ENCODE results near the gene FYCO1.
"Not testable (repeated sequence)": the region's sequence is repeated elsewhere in the genome, so short reads cannot be mapped to it uniquely, and the experiment has no call there.

The FYCO1 gene

GRCh38 chr3:45995236-45996192, at the start of gene FYCO1:
TSS of gene FYCO1 (minus strand) at chr3:45995824. CDS start at chr3:45984910, 10,914 bp downstream.
- Histone ChIP-seq H3K9me3 (no peaks in the 10 kb centered on the region), H3K27me3 (no peaks in the 10 kb centered on the region), H3K36me3 (no peaks in the 10 kb centered on the region), H3K27ac (peak within 1 kb of the TSS; percentile 99), H3K4me1 (peaks cover 0 to 50% (median 42%) of the 10 kb centered on the region in 4 donors), H3K4me3 (peak within 1 kb of the TSS; percentile 87 to 90)
- DNase-seq = peak; percentile 95 to 97
- intact Hi-C loops (cut with DNase I; ENCODE audit: low total_unique reads) = no loop called here
- peak in 1 of 2 experiments; percentile 9 for TF ChIP-seq CTCF (IDR thresholded peaks at IDR 0.05)

DNA sequence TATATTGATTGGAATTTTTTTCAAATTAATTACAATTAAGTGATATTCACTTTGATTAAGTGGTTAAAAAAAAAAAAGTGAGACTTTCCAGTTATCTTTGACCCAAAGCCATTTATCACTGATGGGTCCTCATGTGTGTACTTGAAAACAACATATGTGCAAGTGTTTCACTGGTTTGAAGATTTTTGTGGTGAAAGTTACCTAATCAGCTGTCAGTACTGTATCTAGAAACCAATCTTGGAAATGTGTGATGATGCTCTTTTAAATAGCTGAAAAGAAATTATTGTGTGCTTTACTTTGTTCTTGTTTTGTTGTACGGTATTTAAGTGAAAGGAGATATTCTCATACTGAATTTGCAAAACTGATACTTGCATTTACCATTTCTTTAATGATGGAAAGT, 43.3 kb upstream of the FYCO1 start:
- DNase-seq = no peak
- Histone ChIP-seq H3K4me1 (no peaks in the 10 kb centered on the region), H3K27ac (no peak overlapping the region), H3K36me3 (no peaks in the 10 kb centered on the region), H3K9me3 (no peaks in the 10 kb centered on the region), H3K27me3 (no peaks in the 10 kb centered on the region), H3K4me3 (no peak overlapping the region)
- TF ChIP-seq CTCF (IDR thresholded peaks at IDR 0.05) = no peak
- intact Hi-C loops (cut with DNase I; ENCODE audit: low total_unique reads) = no loop called here

- H3K27me3 ChIP-seq; H3K27ac ChIP-seq; H3K9me3 ChIP-seq; H3K4me3 ChIP-seq; H3K36me3 ChIP-seq; intact Hi-C loops (cut with DNase I; ENCODE audit: low total_unique reads); DNase-seq; H3K4me1 ChIP-seq: not testable (repeated sequence)
Measured at GRCh38 chr3:46038071-46038470, 42.4 kb upstream of the FYCO1 start.

- DNase-seq = no peak
- Histone ChIP-seq H3K4me3 (no peak overlapping the region), H3K27me3 (no peaks in the 10 kb centered on the region), H3K4me1 (no peaks in the 10 kb centered on the region), H3K9me3 (no peaks in the 10 kb centered on the region), H3K27ac (no peak overlapping the region), H3K36me3 (no peaks in the 10 kb centered on the region)
- intact Hi-C loops (cut with DNase I; ENCODE audit: low total_unique reads) = no loop called here
- TF ChIP-seq CTCF (IDR thresholded peaks at IDR 0.05) = no peak
Measured at GRCh38 chr3:46036191-46036590, 40.6 kb upstream of the FYCO1 start.

DNA sequence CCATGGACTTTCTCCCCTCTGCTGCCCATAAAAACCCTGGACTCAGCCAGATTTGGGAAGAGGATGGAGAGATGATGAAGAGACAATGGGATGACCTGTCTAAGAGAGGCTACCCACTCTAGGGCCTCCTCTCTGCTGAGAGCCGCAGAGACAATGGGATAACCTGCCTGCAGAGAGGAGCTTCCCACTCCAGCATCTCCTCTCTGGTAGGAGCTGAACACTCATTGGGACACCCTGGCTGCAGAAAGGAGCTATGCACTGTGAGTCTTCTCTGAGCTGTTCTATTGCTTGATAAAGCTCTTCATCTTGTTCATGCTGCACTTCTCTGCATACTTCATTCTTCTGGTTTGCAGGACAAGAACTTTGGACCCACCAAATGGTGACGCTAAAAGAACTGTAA, 36.1 kb upstream of the FYCO1 start:
- no peak for TF ChIP-seq CTCF (IDR thresholded peaks at IDR 0.05)
- H3K4me1 ChIP-seq = no peaks in the 10 kb centered on the region
- H3K4me3 ChIP-seq = no peak overlapping the region
- no peak overlapping the region for H3K27ac ChIP-seq
- H3K9me3 ChIP-seq = peaks cover 0 to 7% (median 0%) of the 10 kb centered on the region in 3 donors
- no peak for DNase-seq
- H3K27me3 ChIP-seq = no peaks in the 10 kb centered on the region
- intact Hi-C loops (cut with DNase I; ENCODE audit: low total_unique reads) = no loop called here
- H3K36me3 ChIP-seq = no peaks in the 10 kb centered on the region

GRCh38 chr3:46031269-46031668, 35.6 kb upstream of the FYCO1 start:
- no peaks in the 10 kb centered on the region for H3K4me1 ChIP-seq
- no peak overlapping the region for H3K27ac ChIP-seq
- H3K27me3 ChIP-seq = no peaks in the 10 kb centered on the region
- intact Hi-C loops (cut with DNase I; ENCODE audit: low total_unique reads) = no loop called here
- DNase-seq = no peak
- no peaks in the 10 kb centered on the region for H3K36me3 ChIP-seq
- peaks cover 0 to 7% (median 0%) of the 10 kb centered on the region in 3 donors for H3K9me3 ChIP-seq
- no peak for TF ChIP-seq CTCF (IDR thresholded peaks at IDR 0.05)
- H3K4me3 ChIP-seq = no peak overlapping the region

Data from tibial artery (tissue), 4 donors.